ENCODE data around the gene SLC25A27. TPM values are rescaled to one million over a fixed set of nuclear protein-coding genes. Genes with fewer than 3 reads are reported as not detected.

The SLC25A27 gene
- total RNA-seq, 1 donor from 2014 or later, result 11.6 TPM

GRCh38 chr6:46715141-46715540 lies 62.4 kb downstream of the SLC25A27 start:
- no peak for DNase-seq (ENCODE audit: low spot score)

GRCh38 chr6:46719099-46719498 lies 66.3 kb downstream of the SLC25A27 start:
- no peak for DNase-seq (ENCODE audit: low spot score)

GRCh38 chr6:46720401-46720800 lies 67.6 kb downstream of the SLC25A27 start:
- no peak for DNase-seq (ENCODE audit: low spot score)

Other genes with a start within 250 kb of the SLC25A27 start
- gene RCAN2, start 161.5 kb upstream of the SLC25A27 start, total RNA-seq (ENCODE audit: insufficient read depth, low replicate concordance), result 5.1 TPM
- 11.8 TPM for gene CYP39A1, start 157 bp upstream of the SLC25A27 start, total RNA-seq (ENCODE audit: insufficient read depth, low replicate concordance)
- 6.7 TPM for gene TDRD6, start 34.9 kb downstream of the SLC25A27 start, total RNA-seq (ENCODE audit: insufficient read depth, low replicate concordance)
- 0.48 TPM for gene PLA2G7, start 82.4 kb downstream of the SLC25A27 start, total RNA-seq (ENCODE audit: insufficient read depth, low replicate concordance)
- gene ANKRD66, start 94.0 kb downstream of the SLC25A27 start, total RNA-seq (ENCODE audit: insufficient read depth, low replicate concordance), result 9.4 TPM
- gene MEP1A, start 140.4 kb downstream of the SLC25A27 start, total RNA-seq (ENCODE audit: insufficient read depth, low replicate concordance), result 2.2 TPM

All from umbilical cord (tissue), 2 donors.